Subcutaneous adipose tissue (tissue), 4 donors: ENCODE data around the gene PTPRO. TPM values are rescaled to one million over a fixed set of nuclear protein-coding genes. Genes with fewer than 3 reads are reported as not detected.

Experiments used
- CTCF ChIP-seq: fragments of 450-650 bp; IDR thresholded peaks from one replicate; pipeline ENCODE4 v1.5.1; 2016; ENCODE audit warnings: low read depth, mild to moderate bottlenecking, control low read depth, antibody characterized with exemption, moderate library complexity
- total RNA-seq, 4 donors: library from RNA; depleted of rRNA; stranded (reverse); fragments of >200 nt; gene quantifications; one replicate each; pipeline ENCODE4 v1.1.0, GENCODE V29; 2016

PTPRO gene
- total RNA-seq, 4 donors from 2014 or later, result 0.75 to 24.5 (median 4.0) TPM

GRCh38 chr12:15558915-15559528, 236.7 kb downstream of the PTPRO start:
- no peak for TF ChIP-seq CTCF

GRCh38 chr12:15561396-15561795, 239.1 kb downstream of the PTPRO start:
- TF ChIP-seq CTCF, result no peak

GRCh38 chr12:15562263-15562662, 240.0 kb downstream of the PTPRO start:
- TF ChIP-seq CTCF, result no peak

- no peak for TF ChIP-seq CTCF
Observed at GRCh38 chr12:15563663-15564062, 241.4 kb downstream of the PTPRO start.

GRCh38 chr12:15574353-15574752, 252.0 kb downstream of the PTPRO start:
- TF ChIP-seq CTCF, result no peak

- no peak for TF ChIP-seq CTCF
Observed at GRCh38 chr12:15575671-15576541, 253.6 kb downstream of the PTPRO start.

- no peak for TF ChIP-seq CTCF
Observed at GRCh38 chr12:15580431-15580830, 258.1 kb downstream of the PTPRO start.
